ENCODE measurements around the gene ARHGEF39.

The ARHGEF39 gene

DNA sequence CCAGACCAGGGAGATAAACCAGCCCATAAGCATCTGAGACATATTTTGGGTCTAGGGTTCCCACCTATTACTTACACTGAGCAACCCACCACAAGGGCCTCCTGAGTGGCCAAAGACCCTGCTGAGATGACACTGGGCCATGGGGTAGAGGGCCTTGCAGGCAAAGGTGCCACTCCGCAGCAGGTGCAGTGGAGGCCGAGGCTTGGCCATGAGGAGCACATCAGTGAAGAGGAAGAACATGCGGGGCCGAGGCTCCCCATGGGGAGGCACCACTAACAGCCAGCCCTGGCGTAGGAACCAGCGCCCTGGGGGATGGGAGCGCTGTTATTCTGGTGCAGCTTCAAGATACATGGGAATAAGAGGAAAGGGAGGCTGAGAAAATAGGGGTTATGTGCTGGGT lies 2.6 kb downstream of the ARHGEF39 start:
- Histone ChIP-seq H3K4me1 (peaks cover 71 to 91% (median 87%) of the 10 kb centered on the region in 10 experiments), H3K27ac (peak overlapping the region in 4 of 11 experiments; percentile 17 to 45 (median 32); a peak in 9 of 22 replicates), H3K4me2 (peak overlapping the region; percentile 86 to 98 (median 95)), H4K20me1 (peaks cover 0 to 8% (median 0%) of the 10 kb centered on the region in 11 experiments; a peak in 2 of 22 replicates), H3K9me3 (replicated peaks in 1 of 11) (no peaks in the 10 kb centered on the region; a peak in 1 of 22 replicates), H3K9ac (peak overlapping the region in 5 of 11 experiments; percentile 32 to 96 (median 53); a peak in 4 of 22 replicates), H3K4me3 (peak overlapping the region in 1 of 10 experiments; percentile 8; a peak in 1 of 20 replicates), H3K36me3 (peaks cover 6 to 17% (median 12%) of the 10 kb centered on the region in 11 experiments; a peak in 16 of 22 replicates), H3K27me3 (no peaks in the 10 kb centered on the region)
- TF ChIP-seq Cebpa-rat (IDR thresholded peaks at IDR 0.05), result no peak

DNA sequence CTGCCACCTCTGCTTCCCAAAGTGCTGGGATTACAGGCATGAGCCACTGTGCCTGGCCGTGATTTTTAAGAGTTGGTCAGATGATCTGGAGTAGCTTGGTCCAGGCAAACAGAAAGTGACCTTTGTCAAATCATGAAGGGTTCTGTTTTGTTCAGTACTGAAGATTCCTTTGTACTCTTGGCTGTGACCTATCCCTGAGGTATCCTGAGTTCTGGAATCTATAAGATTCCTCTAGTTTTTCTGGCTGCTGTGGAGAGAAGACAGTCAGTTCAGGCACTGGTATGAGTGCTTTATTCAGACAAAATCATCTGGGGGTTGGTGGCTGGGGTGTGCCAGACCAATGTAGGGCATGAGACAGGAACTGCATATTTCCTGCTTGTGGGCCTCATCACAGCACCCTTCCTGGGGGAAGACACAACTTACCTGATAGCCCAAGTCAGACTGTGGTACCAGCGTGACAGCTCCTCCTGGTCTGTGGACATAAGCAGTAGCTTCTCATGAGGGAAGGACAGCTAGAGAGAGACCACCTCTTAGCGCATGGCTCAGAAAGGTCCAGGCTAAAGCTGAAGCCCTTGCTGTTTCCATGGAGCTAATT lies 3.1 kb downstream of the ARHGEF39 start:
- no peak for TF ChIP-seq Cebpa-rat (IDR thresholded peaks at IDR 0.05)
- H3K27ac ChIP-seq, result peak overlapping the region in 10 of 11 experiments; percentile 4 to 45 (median 25); a peak in 14 of 22 replicates
- peaks cover 0 to 8% (median 0%) of the 10 kb centered on the region in 11 experiments; a peak in 2 of 22 replicates for H4K20me1 ChIP-seq
- peak overlapping the region; percentile 86 to 98 (median 95) for H3K4me2 ChIP-seq
- peak overlapping the region in 10 of 11 experiments; percentile 15 to 96 (median 52); a peak in 16 of 22 replicates for H3K9ac ChIP-seq
- H3K4me1 ChIP-seq, result peaks cover 77 to 91% (median 90%) of the 10 kb centered on the region in 10 experiments
- peaks cover 6 to 17% (median 12%) of the 10 kb centered on the region in 11 experiments; a peak in 16 of 22 replicates for H3K36me3 ChIP-seq
- H3K27me3 ChIP-seq, result no peaks in the 10 kb centered on the region
- no peaks in the 10 kb centered on the region for H3K9me3 ChIP-seq (replicated peaks in 1 of 11)
- peak overlapping the region in 3 of 10 experiments; percentile 5 to 18 (median 8); a peak in 1 of 20 replicates for H3K4me3 ChIP-seq

DNA sequence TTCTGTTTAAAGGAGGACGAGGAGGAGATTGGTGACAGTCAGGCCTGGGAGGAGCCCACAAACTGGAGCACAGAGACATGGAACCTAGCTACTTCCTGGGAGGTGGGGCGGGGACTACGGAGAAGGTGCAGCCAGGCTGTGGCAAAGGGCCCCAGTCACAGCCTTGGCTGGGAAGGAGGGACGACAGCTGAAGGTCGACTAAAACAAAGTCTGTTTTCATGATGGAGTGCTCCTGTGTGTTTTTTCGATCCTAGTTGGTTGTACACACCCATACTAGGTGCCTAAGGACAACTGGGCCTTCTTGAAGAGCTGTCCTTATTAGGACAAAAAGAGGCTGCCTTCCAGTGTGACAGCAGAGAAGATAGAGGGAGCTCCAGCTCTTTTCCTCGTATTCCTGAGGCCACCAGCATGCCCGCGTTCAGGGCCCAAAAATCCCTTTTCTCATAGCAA lies 4.0 kb downstream of the ARHGEF39 start:
- no peaks in the 10 kb centered on the region for H3K27me3 ChIP-seq
- H3K4me3 ChIP-seq, result 0 out of 20 replicates have a peak overlapping the region, but pooled peaks of 1 of the 10 experiments have one; percentile 5
- peak overlapping the region in 7 of 11 experiments; percentile 1 to 32 (median 12); a peak in 1 of 22 replicates for H3K27ac ChIP-seq
- peak overlapping the region; percentile 86 to 98 (median 95) for H3K4me2 ChIP-seq
- H3K9ac ChIP-seq, result peak overlapping the region in 10 of 11 experiments; percentile 5 to 96 (median 20); a peak in 11 of 22 replicates
- H4K20me1 ChIP-seq, result peaks cover 0 to 8% (median 0%) of the 10 kb centered on the region in 11 experiments; a peak in 2 of 22 replicates
- H3K36me3 ChIP-seq, result peaks cover 6 to 17% (median 12%) of the 10 kb centered on the region in 11 experiments; a peak in 16 of 22 replicates
- peaks cover 83 to 91% (median 89%) of the 10 kb centered on the region in 10 experiments for H3K4me1 ChIP-seq
- TF ChIP-seq Cebpa-rat (IDR thresholded peaks at IDR 0.05), result no peak; a peak in 1 of 22 replicates
- H3K9me3 ChIP-seq (replicated peaks in 1 of 11), result no peaks in the 10 kb centered on the region

- H3K4me1 ChIP-seq, result peaks cover 67 to 81% (median 73%) of the 10 kb centered on the region in 10 experiments
Measured at GRCh38 chr9:35659340-35659739, 5.7 kb downstream of the ARHGEF39 start.

GRCh38 chr9:35658968-35659220 lies 6.1 kb downstream of the ARHGEF39 start:
- TF ChIP-seq Cebpa-rat (IDR thresholded peaks at IDR 0.05), result no peak
- no peaks in the 10 kb centered on the region for H3K9me3 ChIP-seq (replicated peaks in 1 of 11)
- H3K27me3 ChIP-seq, result no peaks in the 10 kb centered on the region
- peaks cover 63 to 76% (median 70%) of the 10 kb centered on the region in 10 experiments for H3K4me1 ChIP-seq
- H3K4me2 ChIP-seq, result peak overlapping the region; percentile 86 to 98 (median 95)
- peak overlapping the region; percentile 84 to 96 (median 91) for H3K9ac ChIP-seq
- H3K36me3 ChIP-seq, result peaks cover 6 to 17% (median 12%) of the 10 kb centered on the region in 11 experiments; a peak in 16 of 22 replicates
- H3K4me3 ChIP-seq, result peak overlapping the region; percentile 77 to 88 (median 80)
- H4K20me1 ChIP-seq, result peaks cover 0 to 8% (median 0%) of the 10 kb centered on the region in 11 experiments; a peak in 2 of 22 replicates
- peak overlapping the region; percentile 92 to 98 (median 96) for H3K27ac ChIP-seq

More at GRCh38 chr9:35659340-35659739, 5.7 kb downstream of the ARHGEF39 start:
- no peaks in the 10 kb centered on the region for H3K27me3 ChIP-seq
- H3K4me3 ChIP-seq, result peak overlapping the region; percentile 77 to 88 (median 80)
- H3K4me2 ChIP-seq, result peak overlapping the region; percentile 86 to 98 (median 95)
- H3K9me3 ChIP-seq (replicated peaks in 1 of 11), result no peaks in the 10 kb centered on the region
- no peak for TF ChIP-seq Cebpa-rat (IDR thresholded peaks at IDR 0.05)
- peak overlapping the region; percentile 84 to 96 (median 91); a peak in 21 of 22 replicates for H3K9ac ChIP-seq
- H3K27ac ChIP-seq, result peak overlapping the region in 7 of 11 experiments; percentile 95 to 98 (median 96); a peak in 10 of 22 replicates
- peaks cover 6 to 17% (median 12%) of the 10 kb centered on the region in 11 experiments; a peak in 16 of 22 replicates for H3K36me3 ChIP-seq
- peaks cover 0 to 8% (median 0%) of the 10 kb centered on the region in 11 experiments; a peak in 2 of 22 replicates for H4K20me1 ChIP-seq

- peaks cover 57 to 76% (median 65%) of the 10 kb centered on the region in 10 experiments for H3K4me1 ChIP-seq
- H3K9ac ChIP-seq, result peak within 1 kb of the TSS; percentile 84 to 96 (median 91)
- peaks cover 6 to 17% (median 12%) of the 10 kb centered on the region in 11 experiments; a peak in 16 of 22 replicates for H3K36me3 ChIP-seq
- peaks cover 0 to 8% (median 0%) of the 10 kb centered on the region in 11 experiments; a peak in 2 of 22 replicates for H4K20me1 ChIP-seq
- no peak for TF ChIP-seq Cebpa-rat (IDR thresholded peaks at IDR 0.05)
- peak within 1 kb of the TSS; percentile 77 to 88 (median 80) for H3K4me3 ChIP-seq
- no peaks in the 10 kb centered on the region for H3K27me3 ChIP-seq
- no peaks in the 10 kb centered on the region for H3K9me3 ChIP-seq (replicated peaks in 1 of 11)
- H3K4me2 ChIP-seq, result peak within 1 kb of the TSS; percentile 86 to 98 (median 95)
- peak within 1 kb of the TSS; percentile 92 to 98 (median 96) for H3K27ac ChIP-seq
Measured at GRCh38 chr9:35658137-35658967, 6.6 kb downstream of the ARHGEF39 start, which contains the start of gene CCDC107. TSS of gene CCDC107 (plus strand) at chr9:35658292. CDS start at chr9:35658380, 88 bp downstream.

DNA sequence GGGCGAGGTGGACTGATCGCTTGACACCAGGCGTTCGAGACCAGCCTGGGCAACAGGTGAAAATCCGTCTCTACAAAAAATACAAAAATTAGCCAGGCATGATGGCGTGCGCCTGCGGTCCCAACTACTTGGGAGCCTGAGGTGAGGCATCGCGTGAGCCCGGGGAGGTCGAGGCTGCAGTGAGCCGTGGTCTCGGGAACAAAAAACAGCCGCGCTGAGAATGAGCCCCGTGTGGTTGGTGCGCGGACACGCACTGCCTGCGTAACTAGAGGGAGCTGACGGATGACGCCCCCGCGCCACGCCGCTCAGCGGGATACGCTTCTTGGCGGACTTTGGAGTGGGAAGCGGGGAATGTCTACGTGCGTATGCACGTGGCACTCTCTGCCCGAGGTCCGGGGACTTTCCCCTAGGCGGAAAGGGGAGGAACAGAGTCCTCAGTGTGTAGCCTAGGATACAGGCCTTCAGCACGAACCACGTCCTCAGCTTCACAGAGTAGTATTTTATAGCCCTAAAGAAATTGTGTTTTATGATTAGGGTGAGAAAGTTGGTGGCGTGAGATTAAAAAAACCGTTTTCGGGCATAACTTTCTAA lies 7.4 kb downstream of the ARHGEF39 start, which contains the start of gene RMRP:
Gene RMRP, minus strand, starts transcription at position 474 of the 591 bp plus-strand sequence.
- no peaks in the 10 kb centered on the region for H3K9me3 ChIP-seq (replicated peaks in 1 of 11)
- peaks cover 54 to 70% (median 64%) of the 10 kb centered on the region in 10 experiments for H3K4me1 ChIP-seq
- H3K4me3 ChIP-seq, result peak within 1 kb of the TSS; percentile 77 to 88 (median 80)
- peak within 1 kb of the TSS; percentile 84 to 96 (median 91) for H3K9ac ChIP-seq
- H3K36me3 ChIP-seq, result peaks cover 6 to 17% (median 12%) of the 10 kb centered on the region in 11 experiments; a peak in 16 of 22 replicates
- no peaks in the 10 kb centered on the region for H3K27me3 ChIP-seq
- H3K27ac ChIP-seq, result peak within 1 kb of the TSS; percentile 92 to 98 (median 96)
- TF ChIP-seq Cebpa-rat (IDR thresholded peaks at IDR 0.05), result no peak
- peak within 1 kb of the TSS; percentile 86 to 98 (median 95) for H3K4me2 ChIP-seq
- H4K20me1 ChIP-seq, result peaks cover 0 to 8% (median 0%) of the 10 kb centered on the region in 11 experiments; a peak in 2 of 22 replicates
